HG02885 (cell line): ENCODE data around the gene SLC25A47.
A peak's percentile ranks its signal among the peaks of the same experiment; 100 is the strongest.

ENCODE experiments used
- ATAC-seq: cut with Tn5 transposase; IDR thresholded peaks from one replicate; pipeline ENCODE4 v1.9.1; 2021; ENCODE audit warnings: mild to moderate bottlenecking; ENCODE audit not compliant: unreplicated experiment, poor library complexity

SLC25A47 gene

DNA sequence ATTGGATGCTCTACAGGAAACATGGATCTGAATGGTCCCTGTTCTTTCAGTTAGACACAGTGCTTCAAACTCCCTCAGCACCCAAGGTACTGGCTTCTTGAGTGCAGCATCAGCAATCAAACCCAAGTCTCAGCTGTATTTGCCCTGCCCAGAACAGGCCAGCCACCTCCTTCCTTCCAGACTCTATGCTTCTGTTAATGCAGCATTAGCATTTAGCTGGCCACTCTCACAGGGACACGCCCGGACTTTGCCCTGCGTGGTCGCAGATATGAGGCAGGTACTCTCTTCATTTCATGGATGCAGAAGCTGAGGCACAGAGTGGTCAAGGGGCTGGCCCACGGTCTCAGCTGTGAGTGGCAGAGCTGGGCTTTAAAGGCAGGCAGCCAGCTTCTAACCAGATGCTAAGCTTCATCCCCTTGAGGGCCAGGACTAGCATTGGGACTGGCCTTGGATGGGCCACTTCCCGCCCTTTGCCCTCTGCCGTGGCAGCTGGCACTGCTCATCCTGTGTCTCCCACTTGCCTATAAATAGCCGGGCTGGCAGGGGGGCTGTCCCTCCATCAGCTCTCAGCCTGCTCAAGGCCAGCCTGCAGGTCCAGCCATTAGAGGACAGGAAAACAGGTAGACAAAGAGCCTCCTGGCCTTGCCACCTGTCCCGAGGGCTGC lies 1.5 kb upstream of the SLC25A47 start:
- no peak for ATAC-seq

DNA sequence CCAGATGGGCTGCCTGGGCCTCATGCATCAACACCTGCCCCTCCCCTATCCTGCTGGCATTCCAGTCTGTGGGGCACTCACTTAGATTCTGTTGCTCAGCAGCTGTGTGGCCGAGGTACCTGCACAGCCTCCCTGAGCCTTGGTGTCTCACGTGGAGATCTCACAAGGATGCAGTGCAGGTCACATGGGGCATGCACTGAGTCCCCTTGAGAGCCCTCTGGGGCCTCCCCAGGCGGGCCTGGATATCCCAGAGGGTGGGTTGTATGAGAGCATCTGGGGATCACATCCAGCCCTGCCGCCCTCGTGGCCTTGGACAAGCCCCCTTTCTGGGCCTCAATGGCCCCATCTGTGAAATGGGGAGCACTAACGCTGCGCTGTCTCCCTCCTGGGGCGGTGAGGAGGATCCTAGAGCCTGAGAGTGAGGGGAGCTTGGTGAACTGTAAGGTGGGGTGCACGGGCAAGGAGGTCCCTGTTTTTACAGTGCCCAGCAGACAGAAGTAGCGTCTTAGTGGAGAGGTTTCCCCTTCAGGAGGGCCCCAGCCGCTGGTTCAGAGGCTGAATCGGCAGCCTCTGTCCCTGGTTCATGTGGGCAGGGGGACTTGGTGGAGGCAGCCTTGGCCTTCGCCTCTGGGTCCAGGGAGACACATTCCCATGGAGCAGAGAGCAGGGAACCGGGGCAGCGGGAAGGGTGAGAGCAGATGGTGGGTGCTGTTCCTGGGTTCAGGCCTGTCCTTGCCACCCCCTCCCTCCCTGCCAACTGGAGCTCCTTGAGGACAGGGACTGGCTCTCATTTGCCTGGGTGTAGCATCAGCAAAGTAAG lies 791 bp upstream of the SLC25A47 start:
- no peak for ATAC-seq

DNA sequence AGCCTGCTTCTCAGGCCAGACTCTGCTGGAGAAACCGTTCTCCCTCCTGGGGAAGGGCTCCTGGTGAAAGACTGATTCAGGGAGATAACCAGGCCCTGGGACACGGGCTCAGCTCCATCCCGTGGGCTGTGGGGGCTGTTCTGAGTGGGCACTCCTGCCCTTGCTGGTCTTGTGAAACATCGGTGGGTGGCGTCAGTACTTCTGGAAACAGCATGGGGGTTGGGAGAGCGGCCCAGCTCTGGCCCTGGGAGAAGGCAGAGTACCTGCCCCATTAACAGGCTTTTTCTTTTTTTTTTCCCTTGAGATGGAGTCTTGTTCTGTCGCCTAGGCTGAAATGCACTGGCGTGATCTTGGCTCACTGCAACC lies 786 bp downstream of the SLC25A47 start:
- no peak for ATAC-seq

DNA sequence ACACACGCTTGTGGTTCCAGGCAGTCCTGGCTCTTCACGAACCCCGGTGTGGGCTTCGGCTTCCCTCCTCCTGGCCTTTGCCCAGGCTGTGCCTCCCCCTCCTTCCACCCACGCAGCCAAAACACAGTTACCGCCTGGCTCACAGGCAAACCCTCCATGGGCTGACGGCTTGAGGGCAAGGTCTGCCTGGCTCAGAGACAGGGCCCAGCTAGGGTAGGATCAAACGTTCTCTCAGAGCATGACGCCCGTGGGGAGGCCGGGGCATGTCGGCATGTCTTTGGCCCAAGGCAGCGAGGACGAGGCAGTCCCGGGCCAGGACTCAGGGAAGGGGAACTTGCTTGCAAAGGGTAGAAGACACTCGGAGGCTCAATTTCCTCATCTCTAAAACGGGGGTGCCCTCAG lies 2.1 kb downstream of the SLC25A47 start:
- no peak for ATAC-seq

DNA sequence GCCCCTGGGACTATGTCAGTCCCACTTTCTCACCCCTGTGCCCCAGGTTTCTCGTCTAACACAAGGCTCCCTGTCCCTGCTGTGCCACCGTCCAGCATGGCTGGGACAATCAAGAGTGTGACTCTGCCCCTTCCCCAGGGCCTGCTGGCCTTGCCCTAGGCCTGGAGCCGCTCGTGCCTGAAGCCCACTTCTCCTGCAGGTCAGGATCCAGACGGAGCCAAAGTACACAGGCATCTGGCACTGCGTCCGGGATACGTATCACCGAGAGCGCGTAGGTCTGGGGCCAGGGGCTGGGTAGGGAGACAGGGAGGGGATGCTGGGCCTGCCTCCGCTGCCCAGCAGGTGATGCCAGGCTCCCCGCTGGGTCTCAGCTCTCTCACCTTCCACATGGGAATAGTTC lies 2.8 kb downstream of the SLC25A47 start:
- no peak for ATAC-seq

DNA sequence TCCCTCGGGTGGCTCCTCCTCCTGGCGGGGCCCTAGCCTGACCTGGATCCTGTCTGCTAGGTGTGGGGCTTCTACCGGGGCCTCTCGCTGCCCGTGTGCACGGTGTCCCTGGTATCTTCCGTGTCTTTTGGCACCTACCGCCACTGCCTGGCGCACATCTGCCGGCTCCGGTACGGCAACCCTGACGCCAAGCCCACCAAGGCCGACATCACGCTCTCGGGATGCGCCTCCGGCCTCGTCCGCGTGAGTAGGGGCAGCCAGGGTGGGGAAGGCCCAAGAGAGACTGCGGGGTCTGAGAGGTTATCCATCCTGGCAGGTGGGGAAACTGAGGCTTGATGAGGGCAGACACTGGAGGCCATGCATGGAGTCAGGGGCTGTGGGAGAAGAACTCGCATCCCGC lies 4.0 kb downstream of the SLC25A47 start:
- no peak for ATAC-seq

DNA sequence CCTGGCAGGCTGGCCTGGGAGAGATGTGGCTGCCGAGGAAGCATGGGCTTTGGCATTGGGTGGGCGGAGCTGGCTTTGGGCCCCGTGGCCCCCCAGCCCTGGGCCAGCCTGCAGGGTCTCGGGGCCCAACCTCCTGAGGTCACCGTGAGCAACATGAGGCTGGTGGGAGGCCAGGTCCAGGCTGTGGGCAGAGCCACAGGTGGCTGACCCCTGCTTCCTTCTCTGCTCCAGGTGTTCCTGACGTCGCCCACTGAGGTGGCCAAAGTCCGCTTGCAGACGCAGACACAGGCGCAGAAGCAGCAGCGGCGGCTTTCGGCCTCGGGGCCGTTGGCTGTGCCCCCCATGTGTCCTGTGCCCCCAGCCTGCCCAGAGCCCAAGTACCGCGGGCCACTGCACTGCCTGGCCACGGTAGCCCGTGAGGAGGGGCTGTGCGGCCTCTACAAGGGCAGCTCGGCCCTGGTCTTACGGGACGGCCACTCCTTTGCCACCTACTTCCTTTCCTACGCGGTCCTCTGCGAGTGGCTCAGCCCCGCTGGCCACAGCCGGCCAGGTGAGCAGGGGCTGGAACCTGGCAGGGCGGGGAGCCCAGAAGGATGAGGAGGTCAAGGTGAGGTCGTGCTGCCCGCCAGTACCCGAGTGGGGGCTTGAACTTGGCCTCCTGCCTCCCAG lies 5.5 kb downstream of the SLC25A47 start:
- ATAC-seq: no peak

DNA sequence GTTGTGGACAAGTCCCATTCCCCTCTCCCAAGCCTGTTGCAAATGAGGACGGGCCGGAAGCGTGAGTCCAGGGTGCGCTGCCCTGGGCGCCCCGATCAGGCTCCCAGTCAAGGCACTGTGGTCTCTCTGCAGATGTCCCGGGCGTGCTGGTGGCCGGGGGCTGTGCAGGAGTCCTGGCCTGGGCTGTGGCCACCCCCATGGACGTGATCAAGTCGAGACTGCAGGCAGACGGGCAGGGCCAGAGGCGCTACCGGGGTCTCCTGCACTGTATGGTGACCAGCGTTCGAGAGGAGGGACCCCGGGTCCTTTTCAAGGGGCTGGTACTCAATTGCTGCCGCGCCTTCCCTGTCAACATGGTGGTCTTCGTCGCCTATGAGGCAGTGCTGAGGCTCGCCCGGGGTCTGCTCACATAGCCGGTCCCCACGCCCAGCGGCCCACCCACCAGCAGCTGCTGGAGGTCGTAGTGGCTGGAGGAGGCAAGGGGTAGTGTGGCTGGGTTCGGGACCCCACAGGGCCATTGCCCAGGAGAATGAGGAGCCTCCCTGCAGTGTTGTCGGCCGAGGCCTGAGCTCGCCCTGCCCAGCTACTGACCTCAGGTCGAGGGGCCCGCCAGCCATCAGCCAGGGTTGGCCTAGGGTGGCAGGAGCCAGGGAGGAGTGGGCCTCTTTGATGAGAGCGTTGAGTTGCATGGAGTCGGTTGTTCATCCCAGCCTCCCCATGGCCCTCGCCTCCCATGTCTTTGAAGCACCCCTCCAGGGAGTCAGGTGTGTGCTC lies 6.3 kb downstream of the SLC25A47 start:
- ATAC-seq: no peak

DNA sequence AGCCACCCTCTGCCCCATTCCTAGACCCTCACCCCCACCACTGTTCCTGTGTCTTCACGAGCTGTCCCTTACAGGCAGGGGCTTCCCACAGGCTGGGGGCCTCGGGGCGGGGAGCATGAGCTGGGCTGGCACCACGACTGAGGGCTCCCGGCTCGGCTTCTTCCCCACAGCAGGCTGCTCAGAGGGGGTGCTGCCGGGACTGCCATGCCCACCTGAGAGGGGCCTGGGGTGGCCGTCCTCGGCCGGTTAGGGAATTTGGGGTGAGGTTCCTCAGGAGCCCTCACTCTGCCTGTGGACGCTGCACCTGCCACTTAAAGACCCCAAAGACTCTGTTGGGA lies 6.8 kb downstream of the SLC25A47 start:
- no peak for ATAC-seq

DNA sequence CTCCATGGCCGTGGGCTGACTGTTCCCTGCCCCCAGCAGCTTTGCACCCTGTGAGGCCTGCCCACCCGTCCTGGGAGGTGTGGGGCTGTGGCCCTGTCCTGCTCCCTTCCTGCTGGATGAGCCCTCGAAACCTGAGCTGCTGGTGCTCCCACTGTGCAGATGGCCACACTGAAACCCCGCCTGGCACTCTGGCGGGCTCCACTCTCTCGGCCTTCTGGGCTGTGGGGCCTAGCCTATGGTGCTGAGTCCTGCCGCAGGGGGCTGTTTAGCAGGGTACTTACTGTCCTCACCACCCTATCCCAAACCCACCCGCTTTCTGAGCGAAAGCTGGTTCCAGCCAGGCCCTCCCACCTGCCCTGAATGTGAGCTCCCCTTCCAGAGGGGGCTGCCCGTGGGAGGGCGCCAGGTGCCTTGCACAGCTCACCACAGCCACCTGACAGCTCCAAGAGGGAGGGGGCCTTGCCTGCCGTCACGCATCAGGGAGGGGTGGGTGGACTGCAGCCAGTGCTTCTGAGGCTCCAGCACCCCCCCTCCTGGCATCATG lies 7.3 kb downstream of the SLC25A47 start:
- ATAC-seq: no peak

DNA sequence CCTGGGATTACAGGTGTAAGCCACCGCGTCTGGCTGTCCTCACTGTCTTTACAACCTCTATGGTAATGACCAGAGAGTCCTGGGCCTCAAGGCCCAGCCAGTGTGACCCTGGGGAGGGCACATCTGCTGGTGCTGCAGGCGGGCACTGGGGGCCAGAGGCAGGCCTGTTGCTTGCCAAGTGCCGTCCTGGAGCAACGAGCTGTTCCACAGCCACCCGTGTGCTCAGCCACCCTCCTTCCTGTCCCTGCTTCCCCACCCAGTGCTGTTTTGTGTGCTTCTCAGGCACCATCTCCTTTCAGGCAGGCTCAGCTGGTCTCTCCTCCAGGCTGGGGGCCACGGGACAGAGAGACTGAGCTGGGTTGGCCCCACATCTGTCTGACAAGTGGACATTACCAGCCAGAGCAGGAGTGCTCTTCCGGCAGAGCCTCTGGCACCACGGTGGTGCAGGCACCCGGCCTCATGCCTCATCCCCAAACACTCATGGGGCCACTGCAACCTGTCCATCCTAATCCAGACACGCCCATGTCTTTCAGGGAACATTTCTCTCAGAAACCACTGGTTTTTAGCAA lies 9.0 kb downstream of the SLC25A47 start:
- no peak for ATAC-seq

DNA sequence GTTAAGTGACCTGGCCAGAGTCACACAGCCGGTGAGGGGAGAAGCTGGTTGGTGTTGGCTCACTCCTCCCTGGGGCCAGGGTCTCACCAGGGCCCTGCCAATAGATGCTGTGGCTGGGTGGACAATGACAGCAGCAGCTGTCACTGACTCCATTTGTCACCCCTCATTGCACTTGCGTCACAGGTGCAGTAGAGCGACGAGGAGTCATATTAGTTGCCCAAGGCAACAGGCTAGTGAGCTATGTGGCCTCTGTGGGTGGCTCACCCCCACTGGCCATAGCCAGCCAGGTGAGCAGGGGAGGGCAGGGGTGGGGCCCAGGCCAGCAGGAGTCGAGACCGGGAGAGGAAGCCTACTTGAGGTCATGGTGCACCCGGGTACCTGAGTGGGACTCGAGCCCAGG lies 9.7 kb downstream of the SLC25A47 start:
- peak; percentile 83 for ATAC-seq

DNA sequence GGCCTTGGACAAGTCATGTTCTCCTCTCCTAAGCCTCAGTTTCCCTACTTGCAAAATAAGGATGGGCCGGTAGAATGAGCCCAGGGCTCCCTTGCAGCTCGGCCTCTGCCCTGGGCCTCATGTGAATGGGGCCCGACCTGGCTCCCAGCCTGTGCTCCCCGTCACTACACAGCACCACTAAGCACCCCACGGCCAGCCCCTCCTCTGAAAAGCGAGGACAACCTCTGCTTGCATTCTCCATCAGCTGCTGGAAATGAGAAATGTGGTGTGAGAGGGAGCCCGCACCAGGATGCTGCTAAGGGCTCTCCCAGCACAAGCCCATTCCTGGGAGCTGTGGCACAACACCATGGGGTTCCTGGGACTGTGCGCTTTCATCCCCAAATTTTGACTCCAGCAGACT lies 10.2 kb downstream of the SLC25A47 start:
- no peak for ATAC-seq

DNA sequence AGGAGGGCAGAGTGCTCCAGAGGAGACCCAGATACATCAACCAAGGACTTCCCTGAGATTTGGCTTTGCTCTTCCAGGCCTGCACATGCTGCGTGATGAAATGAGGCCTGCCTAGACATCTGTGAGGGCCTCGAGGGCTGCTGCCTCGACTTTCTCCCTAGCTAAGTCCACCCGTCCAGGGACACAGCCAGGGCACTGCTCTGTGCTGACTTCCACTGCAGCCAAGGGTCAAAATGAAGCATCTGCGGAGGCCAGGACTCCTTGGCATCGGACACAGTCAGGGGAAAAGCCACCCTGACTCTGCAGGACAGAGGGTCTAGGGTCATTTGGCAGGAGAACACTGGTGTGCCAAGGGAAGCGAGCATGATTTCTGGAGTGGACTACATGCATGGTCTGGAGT lies 10.7 kb downstream of the SLC25A47 start:
- ATAC-seq: no peak

DNA sequence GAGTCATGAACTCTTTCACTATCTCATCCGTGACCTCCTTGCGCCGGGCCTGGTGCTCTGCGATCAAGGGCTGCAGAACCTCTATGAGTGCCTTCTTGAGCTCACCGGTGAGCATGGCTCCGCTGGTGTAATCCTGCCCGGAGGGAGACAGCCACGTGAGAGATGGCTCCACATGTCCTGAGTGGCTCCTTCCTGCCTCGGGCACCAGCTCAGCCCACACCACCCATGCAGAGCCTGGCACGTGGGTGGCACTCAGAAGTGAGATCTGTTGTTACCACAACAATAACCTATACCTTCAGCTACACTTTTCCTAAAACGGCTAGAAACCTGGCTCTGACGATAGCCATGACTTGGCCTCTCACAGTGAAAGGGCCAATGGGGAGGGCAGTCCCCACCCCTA lies 11.8 kb downstream of the SLC25A47 start:
- ATAC-seq: no peak

DNA sequence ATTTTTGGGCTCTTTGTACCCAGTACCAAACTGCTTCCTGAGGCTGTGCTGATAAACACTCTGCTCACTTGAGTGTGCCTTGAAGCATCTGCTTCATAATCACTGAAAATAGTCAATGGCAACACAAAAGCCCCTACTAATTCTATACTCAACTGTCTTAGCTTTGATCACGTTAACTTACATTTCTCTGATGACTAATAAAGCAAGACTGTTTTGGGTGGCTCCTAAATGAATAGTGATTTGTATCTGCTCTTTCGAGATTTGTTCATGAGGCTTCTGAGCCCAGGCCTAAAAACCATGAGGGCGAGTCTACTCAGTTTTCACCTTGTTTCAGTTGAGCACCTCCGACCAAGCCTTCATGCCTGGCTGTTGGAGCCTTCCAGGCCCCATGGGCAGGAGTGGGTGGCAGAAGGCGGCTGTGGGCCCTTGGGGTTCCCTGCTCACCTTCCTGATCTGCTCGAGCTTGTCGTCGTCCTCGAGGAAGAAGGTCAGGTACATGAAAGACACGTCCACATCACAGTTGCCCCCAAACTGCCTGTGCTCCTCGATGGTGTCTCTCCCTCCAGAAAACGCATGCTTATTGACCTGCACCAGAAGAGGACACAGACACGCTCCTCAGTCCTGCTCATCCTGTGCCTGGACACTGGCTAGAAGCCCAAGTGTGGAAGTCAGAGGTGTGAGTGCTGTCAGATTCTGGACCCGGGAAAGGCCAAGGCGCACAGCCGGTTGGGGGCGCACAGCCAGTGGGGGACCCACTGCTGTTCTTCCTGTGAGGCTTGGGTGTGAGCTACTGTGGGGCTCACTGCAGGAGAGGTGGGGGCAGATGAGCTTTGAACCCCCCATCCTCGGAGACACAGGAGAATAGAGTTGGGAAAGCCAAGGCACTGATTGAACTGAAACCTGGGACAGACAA lies 13.7 kb downstream of the SLC25A47 start:
- ATAC-seq: no peak

DNA sequence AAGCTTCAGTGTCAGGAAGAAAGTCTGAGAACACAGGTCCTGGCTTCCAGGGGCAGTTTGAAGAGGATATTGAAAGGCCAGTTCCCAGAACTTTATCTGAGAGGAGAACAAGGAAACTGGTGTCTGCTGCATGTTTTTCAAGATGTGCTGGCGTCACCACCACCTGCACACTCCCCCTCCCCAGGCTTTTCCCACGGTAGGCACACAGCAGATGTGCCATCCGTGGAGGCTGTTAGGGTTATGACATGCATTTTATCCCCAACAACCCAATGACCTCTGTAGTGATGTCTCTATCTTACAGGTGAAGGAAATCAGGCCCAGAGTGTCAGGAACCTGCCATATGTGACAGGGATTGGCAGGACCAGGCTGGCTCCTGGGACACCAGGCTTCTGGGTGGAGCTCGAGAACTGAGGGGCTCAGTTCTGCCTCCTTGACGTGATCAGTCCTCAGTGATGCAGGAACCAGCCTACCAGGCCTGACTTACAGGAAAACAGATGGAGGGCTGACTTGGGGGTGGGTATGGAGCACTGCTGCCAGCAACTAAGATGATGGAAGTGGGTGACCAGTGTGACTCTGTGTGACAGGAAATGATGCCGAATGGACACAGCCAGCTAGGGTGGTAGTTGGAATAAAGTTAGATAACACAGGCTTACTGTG lies 16.8 kb downstream of the SLC25A47 start:
- no peak for ATAC-seq

DNA sequence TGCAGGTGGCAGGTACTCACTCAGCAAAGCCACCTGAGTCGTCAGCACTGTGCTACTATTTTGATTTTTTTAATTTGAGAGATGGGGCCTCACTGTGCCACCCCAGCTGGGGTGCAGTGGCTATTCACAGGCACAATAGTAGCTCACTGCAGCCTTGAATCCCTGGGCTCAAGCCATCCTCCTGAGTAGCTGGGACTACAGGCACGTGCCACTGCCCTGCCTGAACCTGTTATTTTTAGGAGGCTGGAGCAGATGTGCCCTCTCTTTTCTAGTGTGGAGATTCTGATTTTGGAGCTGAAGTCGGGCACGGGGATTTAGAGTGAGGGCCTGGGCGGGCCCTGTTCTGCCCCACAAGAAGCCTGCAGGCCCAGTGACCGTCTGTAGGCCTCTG lies 17.3 kb downstream of the SLC25A47 start:
- ATAC-seq: no peak
